Muscle of back (tissue), 13 donors: ENCODE results near the gene ZPBP2. TPM values are rescaled to one million over a fixed set of nuclear protein-coding genes. Genes with fewer than 3 reads are reported as not detected.
"Not testable (repeated sequence)": the region's sequence is repeated elsewhere in the genome, so short reads cannot be mapped to it uniquely, and the experiment has no call there.

Experiments
- DNase-seq, 3 donors: peaks; one replicate each; pipeline versions ENCODE4 v3.0.0 to v3.0.0-alpha.2; 2013
- long read RNA-seq, 9 donors: transcript quantifications; one replicate each; lab custom pipeline, GENCODE V29; 2026
- polyA plus RNA-seq, 10 donors: library from polyadenylated mRNA; unstranded; fragments of 120-200 nt; gene quantifications; one replicate each; pipeline ENCODE4 v1.2.1, GENCODE V29; 2013; ENCODE audit not compliant: insufficient read length in 10 of 10

ZPBP2 gene, protein sequence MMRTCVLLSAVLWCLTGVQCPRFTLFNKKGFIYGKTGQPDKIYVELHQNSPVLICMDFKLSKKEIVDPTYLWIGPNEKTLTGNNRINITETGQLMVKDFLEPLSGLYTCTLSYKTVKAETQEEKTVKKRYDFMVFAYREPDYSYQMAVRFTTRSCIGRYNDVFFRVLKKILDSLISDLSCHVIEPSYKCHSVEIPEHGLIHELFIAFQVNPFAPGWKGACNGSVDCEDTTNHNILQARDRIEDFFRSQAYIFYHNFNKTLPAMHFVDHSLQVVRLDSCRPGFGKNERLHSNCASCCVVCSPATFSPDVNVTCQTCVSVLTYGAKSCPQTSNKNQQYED
- under 1 TPM in 2 of 10 donors, not detected in 8; 0.11 to 0.20 TPM for polyA plus RNA-seq
- long read RNA-seq, donor 1, result 0 reads
- long read RNA-seq, donor 2, result 0 reads
- long read RNA-seq, donor 3, result 0 reads
- long read RNA-seq, donor 4, result 0 reads
- long read RNA-seq, donor 5, result 0 reads
- long read RNA-seq, donor 6, result 0 reads
- long read RNA-seq, donor 7, result 0 reads
- long read RNA-seq, donor 8, result 0 reads
- long read RNA-seq, donor 9, result 0 reads

DNA sequence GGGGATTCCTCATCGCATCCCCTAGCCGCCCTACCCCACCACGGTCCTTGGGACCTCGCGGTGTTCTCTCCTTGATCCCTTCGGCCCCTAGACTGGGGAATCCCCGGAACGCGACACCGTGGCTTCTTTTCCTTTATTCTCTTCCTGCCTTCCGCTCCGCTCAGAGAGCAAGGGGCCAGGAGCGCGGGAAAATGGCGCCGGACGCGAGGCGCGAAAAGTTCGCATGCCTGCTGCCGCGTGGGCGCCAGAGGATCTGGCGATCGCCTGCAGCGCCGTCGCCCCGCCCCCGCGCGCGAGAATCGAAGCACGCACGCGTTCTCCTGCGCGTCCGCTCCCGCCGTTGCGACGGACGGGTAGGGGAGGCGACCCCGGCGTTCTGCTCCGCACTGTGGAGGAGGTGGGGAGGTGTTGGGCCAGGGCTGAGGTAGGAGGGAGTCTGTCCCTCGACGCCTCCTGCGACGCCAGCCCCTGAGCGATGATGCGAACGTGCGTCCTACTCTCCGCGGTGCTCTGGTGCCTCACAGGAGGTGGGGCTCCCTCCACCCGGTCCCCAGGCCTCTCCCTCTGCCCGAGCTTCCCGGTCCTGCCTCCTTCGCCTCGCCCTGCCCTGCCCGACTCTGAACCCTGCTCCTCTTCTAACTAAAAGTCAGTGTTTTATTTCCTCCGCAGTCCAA lies at the start of gene ZPBP2:
Gene ZPBP2 (plus strand): TSS at position 323 of the 674 bp plus-strand sequence. CDS start 153 bp downstream, at position 476.
- peak in 1 of 3 donors; percentile 20 for DNase-seq

DNA sequence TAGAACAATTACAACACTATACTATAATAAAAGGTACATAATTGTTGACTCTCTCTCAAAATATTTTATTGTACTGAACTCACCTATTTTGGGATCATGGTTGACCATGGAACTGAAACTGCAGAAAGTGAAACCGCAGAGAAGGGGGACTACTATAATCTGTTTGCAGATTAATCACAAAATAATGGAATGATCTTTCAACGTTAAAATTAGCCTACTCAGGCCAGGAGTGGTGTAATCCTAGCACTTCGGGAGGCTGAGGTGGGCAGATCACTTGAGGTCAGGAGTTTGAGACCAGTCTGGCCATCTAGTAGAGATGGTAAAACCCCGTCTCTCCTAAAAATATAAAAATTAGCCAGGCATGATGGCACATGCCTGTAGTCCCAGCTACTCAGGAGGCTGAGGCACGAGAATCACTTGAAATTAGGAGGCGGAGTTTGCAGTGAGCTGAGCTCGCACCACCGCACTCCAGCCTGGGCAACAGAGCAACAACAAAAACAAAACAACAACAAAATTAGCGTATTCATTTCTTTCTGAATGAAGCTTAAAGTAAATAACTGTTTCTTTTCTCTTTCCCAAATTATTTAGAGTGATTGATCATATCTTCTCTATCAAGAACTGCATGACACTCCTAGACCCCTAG lies 49.5 kb upstream of the ZPBP2 start:
- DNase-seq, result no peak

DNA sequence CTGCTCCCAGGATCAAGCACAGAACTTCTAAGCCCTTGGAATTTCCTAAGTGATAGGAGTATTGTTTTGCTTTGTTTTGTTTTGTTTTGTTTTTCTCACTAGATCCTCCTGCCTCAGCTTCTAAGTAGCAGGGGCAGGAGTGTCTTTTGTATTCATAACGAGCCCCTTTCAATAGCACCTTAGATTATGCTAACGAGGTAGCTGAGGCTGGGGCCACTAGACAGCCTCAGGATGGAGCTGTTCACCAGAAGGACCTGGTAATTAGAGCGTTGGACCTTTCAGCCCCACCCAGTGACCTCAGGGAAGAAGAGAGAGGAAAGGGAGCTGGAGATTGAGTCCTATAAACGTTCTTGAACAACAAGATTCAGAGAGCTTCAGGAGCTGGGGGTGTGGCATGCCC lies 47.5 kb upstream of the ZPBP2 start:
- DNase-seq, result no peak

DNA sequence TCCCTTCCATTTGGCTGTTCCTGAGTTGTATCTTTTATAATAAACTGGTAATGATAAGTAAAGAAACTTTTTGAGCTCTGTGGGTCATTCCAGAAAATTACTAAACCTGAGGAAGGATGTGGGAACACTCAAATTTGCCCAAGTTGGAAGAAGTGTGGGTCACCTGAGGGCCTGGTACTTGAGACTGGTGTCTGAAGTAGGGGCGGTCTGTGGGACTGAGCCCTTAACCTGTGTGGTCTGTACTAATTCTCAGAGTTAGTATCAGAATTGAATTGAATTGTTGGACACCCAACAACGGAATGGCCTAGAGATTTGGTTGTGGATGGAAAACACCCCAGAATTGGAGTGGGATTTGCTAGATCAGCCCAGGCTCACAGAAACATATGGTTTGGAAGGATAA lies 47.0 kb upstream of the ZPBP2 start:
- no peak for DNase-seq

DNA sequence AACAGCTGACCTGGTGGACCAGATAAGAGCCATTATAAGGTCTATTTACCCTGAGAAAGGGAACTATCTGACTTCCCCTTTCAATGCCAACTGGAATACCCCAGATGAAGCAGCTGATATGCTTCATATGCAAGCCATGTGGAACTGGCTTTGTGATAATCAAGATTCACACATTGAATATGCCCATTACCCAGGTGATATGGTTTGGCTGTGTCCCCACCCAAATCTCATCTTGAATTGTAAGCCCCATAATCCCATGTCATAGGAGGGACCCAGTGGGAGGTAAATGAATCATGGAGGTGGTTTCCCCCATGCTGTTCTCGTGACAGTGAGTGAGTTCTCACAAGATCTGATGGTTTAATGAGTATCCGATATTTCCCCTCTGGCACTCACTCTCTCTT lies 46.0 kb upstream of the ZPBP2 start:
- no peak for DNase-seq

DNA sequence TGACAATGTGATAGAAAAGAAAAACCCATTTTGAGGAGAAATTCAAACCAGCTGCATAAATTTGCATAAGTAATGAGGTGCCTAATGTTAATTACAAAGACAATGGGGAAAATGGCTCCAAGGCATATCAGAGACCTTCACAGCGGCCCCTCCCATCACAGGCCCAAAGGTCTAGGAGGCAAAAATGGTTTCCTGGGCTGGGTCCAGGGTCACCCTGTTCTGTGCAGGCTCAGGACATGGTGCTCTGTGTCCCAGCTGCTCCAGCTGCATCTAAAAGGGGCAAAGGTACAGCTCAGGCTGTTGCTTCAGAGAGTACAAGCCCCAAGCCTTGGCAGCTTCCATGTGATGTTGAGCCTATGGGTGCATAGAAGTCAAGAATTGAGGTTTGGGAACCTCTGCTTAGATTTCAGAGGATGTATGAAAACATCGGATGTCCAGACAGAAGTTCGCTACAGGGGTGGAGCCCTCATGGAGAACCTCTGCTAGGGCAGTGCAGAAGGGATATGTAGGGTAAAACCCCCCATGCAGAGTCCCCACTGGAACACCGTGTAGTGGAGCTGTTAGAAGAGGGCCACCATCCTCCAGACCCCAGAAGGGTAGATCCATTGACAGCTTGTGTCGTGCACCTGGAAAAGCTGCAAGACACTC lies 44.5 kb upstream of the ZPBP2 start:
- no peak for DNase-seq

DNA sequence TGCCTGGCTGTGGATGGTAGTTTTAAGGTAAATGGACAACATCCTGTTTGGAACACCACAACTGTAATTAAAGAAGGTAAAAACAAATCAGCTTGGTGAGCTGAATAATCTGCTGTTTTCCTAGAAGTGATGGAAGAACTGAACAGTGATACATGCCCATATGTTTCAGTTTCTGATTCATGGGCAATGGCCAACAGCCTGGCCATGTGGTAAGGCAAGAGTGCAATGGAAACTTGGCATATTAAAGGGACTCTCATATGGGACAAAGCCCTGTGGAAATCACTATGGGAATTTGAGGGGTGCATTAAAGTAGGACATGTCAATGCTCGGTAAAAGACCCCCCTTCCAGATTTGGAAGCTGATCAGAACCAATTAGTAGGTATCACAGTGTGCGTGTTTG lies 41.7 kb upstream of the ZPBP2 start:
- DNase-seq, result no peak

DNA sequence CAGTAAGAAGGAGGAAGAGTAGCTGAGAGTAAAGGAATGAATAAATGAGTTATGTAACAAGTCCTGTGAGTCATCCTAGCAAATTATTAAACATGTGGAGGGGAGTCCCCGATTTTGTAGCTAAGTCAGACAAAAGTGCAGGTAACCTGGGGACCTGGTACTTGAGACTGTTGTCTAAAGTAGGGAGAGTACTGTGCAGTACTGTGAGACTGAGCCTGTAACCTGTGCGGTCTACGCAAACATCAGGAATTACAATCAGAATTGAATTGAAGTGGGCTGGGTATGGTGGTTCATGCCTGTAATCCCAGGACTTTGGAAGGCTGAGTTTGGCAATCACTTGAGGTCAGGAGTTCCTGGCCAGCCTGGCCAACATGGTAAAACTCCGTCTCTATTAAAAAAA lies 39.6 kb upstream of the ZPBP2 start:
- DNase-seq, result no peak

DNA sequence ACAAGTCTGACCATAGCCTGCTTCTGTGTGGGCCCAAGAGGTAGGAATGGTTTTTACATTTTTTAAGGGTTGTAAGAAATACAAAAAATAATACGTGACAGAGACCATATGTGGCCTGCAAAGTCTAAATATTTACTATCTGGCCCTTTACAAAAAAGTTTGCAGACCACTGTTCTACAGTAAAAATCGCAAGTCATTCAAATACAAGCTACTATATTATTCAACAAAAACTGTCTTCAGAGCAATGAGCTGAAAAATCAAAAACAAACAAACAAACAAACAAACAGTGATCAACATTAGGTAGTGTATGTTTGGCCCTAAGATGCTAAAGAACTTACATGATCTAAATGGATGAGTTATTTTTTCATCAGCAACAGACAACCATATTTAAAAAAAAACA lies 36.4 kb upstream of the ZPBP2 start:
- DNase-seq, result no peak

DNA sequence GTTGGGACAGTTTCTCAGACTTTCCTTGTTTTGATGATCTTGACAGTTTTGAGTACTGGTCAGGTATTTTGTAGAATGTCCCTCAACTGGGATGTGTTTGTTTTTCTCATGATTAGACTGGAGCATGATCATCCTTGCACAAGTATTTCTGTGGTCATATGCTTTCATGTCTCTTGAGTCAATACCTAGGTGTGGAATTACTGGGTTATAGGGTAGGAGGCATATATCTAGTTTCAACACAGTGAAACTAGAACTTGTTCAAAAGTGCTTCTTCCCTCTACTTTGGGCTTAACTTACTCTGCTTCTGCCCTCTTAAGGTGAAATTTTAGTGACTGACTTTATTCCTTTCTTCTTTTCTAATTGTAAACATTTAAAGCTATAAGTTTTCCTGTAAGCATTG lies 34.0 kb upstream of the ZPBP2 start:
- no peak for DNase-seq

DNA sequence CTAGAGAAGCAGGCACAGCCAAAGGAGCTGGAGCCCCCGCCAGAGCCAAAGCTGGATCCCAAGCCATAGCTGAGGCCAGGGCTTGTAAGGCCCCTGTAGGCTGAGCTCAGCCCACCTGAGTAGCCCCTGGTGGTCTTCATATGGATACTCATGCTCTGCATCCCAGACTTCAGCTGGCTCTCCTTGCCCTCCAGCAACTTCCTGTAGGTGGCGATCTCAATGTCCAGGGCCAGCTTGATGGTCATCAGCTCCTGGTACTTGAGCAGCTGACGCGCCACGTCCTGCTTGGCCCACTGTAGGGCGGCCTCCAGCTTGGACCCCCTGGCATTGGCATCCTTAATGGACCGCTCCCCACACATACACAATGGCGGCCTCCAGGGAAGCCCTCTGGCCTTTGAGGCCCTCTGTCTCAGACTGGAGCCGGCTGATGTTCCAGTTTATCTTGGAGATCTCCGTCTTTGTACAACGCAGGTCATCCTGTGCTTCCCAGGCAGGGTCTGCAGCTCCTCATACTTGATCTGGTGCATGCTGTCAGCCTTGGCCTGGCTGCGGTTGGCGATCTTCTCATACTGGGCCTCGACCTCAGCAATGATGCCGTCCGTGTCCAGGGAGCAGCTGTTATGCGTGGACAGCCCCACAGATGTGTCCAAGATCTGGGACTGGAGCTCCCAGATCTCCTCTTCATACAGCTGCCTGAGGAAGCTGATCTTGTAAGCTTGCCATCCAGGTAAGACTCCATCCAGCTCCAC lies 32.8 kb upstream of the ZPBP2 start:
- no peak for DNase-seq

DNA sequence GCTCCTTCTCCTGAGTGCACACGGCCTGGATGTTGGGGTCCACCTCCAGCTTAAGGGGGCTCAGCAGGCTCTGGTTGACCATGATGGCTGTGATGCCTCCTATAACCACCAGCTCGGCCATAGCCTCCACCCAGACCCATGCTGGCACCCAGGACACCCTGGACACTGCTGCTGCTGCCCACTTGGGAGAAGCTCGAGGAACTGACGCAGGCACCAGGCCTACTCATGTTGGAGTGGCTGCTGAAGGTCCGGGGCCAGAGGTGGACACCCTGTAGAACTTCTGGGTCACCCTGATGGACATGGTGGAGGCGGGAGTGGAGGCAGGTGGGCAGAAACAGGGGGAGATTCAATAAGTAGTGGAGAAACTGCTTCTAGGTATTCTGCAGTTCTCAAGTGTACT lies 31.9 kb upstream of the ZPBP2 start:
- DNase-seq, result no peak

DNA sequence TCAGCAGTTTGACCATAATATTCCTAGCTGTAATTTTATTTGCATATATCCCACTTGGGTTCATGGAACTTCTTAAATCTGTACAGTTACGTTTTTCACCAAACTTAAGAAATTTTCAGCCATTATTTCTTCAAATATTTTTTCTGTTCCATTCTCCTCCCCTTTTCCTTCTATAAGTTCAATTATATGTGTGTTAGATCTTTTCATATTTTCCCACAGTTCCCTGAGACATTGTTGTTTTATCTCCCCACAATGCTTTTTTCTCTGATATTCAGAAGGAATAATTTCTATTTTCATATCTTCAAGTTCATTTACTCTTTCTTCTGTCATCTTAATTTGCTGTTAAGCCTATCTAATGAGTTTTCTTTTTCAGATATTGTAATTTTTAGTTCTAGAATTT lies 29.9 kb upstream of the ZPBP2 start:
- DNase-seq, result no peak

DNA sequence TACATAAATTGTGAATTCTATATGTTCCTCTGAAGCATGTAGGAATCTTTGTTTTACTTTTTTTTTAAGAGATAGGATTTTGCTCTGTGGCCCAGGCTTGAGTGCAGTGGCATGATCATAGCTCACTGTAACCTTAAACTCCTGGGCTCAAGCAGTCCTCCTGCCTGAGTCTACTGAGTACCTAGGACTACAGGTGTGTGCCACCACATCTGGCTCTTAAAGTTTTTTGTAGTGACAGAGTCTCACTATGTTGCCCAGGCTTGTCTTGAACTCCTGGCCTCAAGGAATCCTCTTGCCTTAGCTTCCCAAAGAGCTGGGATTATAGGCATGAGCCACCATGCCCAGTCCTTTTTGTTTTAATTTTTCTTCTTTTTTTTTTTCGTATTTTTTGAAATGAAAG lies 29.2 kb upstream of the ZPBP2 start:
- DNase-seq, result no peak

DNA sequence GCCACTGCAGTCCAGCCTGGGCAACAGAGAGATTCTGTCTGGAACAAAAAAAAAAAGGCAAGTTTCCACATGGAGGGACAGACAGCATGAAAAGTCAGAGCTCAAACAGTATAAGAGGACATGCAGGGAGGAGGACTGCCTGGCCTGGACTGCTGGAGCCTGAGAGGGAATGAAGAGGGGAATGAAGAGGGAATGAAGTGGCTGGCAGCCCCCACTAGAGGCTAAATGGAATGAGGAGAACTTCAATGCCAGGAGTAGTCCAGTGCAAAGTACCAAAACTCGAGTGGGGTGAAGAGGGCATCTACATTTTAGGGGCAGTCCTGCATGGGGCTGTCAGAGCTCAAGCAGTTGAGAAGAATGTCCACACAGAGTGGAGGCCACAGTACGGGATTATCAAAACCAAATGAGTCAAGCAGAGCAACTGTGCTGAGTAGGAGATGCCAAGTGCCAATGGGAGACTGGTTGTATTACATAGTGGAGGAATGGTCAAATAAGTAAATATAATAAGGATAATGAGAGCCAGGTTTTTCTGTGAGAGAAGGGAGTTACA lies 26.8 kb upstream of the ZPBP2 start:
- no peak for DNase-seq

DNA sequence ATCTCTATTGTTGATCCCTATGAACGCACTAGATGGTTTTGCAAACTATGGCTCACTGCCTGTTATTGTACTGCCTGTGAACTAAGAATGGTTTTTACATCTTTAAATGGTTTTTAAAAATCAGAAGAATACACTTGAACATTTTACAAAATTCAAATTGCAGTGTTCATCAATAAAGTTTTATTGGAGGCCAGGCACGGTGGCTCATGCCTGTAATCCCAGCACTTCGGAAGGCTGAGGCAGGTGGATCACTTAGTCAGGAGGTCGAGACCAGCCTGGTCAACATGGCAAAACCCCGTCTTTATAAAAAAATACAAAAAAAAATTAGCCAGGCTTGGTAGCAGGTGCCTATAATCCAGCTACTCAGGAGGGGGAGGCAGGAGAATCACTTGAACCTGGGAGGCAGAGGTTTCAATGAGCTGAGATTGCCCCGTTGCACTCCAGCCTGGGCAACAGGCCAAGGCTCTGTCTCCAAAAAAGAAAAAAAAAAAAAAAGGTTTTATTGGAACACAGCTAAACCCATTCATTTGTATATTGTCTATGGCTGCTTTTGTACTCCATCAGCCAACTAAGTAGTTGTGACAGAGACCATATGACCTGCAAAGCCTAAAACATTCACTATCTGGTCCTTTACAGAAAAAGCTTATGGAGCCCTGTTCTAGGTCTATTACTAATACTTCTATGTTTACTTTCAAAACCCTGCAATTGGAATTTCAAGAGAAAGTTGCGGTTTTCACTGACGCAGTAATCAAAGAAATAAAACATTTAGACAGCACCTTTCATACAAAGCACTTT lies 22.8 kb upstream of the ZPBP2 start:
- DNase-seq, result no peak

DNA sequence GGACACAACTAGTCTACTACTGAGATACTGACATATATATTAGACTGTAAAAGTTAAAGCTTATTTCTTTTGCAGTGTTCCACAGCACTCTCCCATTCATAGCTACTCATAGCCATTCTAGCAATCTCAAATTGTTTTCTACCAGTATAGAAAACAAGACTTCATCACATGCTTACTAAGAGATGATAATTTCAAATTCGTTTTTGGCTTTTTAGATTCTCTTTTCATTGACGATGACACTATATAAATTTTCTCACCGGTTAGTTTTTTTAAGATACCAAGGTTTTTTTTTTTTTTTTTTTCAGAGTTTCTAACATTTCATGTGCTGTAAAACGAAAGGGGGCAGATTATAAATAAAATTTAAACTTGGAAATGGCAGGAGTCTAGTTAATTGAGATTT lies 21.8 kb upstream of the ZPBP2 start:
- no peak for DNase-seq

DNA sequence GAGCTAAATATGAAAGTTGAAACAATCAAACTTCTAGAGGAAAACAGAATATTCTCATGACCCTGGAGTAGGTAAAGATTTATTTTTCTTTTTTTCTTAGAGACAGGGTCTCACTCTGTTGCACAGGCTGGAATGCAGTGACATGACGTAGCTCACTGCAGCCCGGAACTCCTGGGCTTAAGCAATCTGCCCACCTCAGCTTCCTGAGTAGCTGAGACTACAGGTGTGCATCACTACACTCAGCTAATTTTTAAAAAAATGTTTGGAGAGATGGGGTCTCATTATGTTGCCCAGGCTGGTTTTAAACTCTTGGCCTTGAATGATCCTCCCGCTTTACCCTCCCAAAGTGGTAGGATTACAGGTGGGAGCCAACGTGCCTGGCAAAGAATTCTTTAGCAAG lies 19.4 kb upstream of the ZPBP2 start:
- DNase-seq, result no peak

DNA sequence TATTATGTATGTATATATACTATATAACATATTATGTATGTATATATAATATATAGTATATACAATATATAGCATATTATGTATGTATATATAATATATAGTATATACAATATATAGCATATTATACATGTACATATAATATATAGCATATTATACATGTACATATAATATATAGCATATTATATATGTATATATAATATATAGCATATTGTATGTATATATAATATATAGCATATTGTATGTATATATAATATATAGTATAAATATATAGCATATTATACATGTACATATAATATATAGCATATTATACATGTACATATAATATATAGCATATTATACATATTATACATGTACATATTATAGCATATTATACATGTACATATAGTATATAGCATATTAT lies 17.8 kb upstream of the ZPBP2 start:
- not testable (repeated sequence) for DNase-seq

DNA sequence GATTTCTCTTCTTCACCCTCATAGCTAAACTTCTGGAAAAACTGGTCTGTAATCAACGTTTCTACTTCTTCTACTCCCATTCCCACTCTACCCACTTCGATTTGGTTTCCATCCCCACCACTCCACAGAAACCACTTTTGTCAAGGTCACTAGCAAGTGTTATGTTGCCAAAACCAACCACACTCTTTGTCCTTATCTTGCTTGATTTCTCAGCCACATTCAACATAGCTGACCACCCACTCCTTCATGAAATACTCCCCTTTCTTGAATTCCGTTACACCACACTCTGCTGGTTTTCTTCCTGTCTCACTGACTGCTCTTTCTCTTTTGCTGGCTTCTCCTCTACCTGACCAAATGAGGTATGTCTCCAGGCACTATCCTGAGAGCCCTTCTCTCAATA lies 15.8 kb upstream of the ZPBP2 start:
- DNase-seq, result no peak
